ENCODE data around the gene CAPN12.

DNA sequence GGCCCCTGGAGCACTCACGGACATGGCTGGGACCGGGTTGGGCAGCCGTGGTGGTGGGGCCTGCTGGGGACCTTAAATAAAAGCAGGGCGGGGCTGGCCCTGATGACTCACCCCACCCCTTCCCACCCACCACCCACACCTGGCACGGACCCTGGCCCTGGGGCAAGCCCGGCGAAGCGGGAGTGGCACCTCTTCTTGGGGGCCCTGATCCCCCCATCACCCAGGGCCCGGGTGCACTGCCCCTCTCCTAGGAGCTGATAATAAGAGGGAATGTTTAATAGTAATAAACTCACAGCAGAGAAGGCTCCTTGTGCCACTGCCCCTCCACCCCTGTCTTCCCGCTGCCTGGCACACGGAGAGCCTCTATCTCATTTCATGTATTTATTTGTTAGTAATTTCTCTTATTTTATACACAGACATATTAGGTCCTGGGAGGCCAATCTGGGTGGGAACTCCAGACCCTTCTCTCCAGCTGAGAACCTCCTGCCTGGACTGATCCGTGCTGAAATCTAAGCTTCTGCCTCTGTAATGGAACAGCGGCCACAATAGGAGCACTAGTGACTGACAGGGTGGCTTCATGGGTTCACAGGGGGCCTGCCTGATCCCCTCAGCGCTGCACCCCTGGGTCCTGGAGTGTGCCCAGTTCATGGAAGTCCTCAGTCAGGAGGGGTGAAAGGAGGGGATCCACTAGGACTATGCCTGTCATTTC, 29.3 kb upstream of the CAPN12 start, which contains the start of gene LGALS7:
- TF ChIP-seq CTCF (conservative IDR thresholded peaks at IDR 0.05; ENCODE audit: low read depth, low read length) (no peak), POLR2A (IDR thresholded peaks at IDR 0.05; ENCODE audit: low read depth, low read length) (no peak)

Measured in IMR-90 (cell line).